OCI-LY1 (cell line): Measurements from ENCODE around the gene SEC62.

Source experiments
- H2AFZ ChIP-seq: fragments of 200-600 bp; sonication (generic), shearing (Covaris generic); 2 replicates; pipeline ENCODE4 v1.6.0; 2014; ENCODE audit warnings: antibody characterized with exemption, mild to moderate bottlenecking, low read length
- H3F3A ChIP-seq: fragments of 200-600 bp; sonication (generic), shearing (Covaris generic); 2 replicates; pipeline ENCODE4 v1.6.0; 2014; ENCODE audit warnings: mild to moderate bottlenecking, antibody characterized with exemption, low read length, moderate library complexity; ENCODE audit not compliant: insufficient read depth
- H3K27ac ChIP-seq: fragments of 200-600 bp; sonication (generic); 2 replicates; pipeline ENCODE4 v1.5.1; 2014; ENCODE audit warnings: low read length, mixed run types, mild to moderate bottlenecking, low read depth; ENCODE audit not compliant: poor library complexity, severe bottlenecking
- H3K27me3 ChIP-seq: fragments of 200-600 bp; sonication (generic); 2 replicates; pipeline ENCODE4 v1.6.0; 2014; ENCODE audit warnings: antibody characterized with exemption, mild to moderate bottlenecking, low read length, moderate library complexity; ENCODE audit not compliant: insufficient read depth
- H3K36me3 ChIP-seq: fragments of 200-600 bp; sonication (generic); 2 replicates; pipeline ENCODE4 v1.6.1; 2014; ENCODE audit warnings: mild to moderate bottlenecking, antibody characterized with exemption, low read length, moderate library complexity, mixed read lengths; ENCODE audit not compliant: insufficient read depth
- H3K4me1 ChIP-seq: fragments of 200-600 bp; sonication (generic); 2 replicates; pipeline ENCODE4 v1.5.1; 2014; ENCODE audit warnings: mild to moderate bottlenecking, low read length, moderate library complexity; ENCODE audit not compliant: insufficient read depth, severe bottlenecking
- H3K4me2 ChIP-seq: fragments of 200-600 bp; sonication (generic), shearing (Covaris generic); 2 replicates; pipeline ENCODE4 v1.6.1; 2014; ENCODE audit warnings: low read length
- H3K4me3 ChIP-seq: fragments of 200-600 bp; sonication (generic); 2 replicates; pipeline ENCODE4 v1.5.1; 2014; ENCODE audit warnings: low read length, low read depth, mild to moderate bottlenecking, mixed read lengths; ENCODE audit not compliant: poor library complexity, severe bottlenecking
- H3K79me2 ChIP-seq: fragments of 200-600 bp; shearing (Covaris generic); 2 replicates; pipeline ENCODE4 v1.6.1; 2016; ENCODE audit warnings: mixed run types, low read length, mixed read lengths; ENCODE audit not compliant: insufficient read depth
- H3K9ac ChIP-seq: fragments of 200-600 bp; sonication (generic), shearing (Covaris generic); 2 replicates; pipeline ENCODE4 v1.6.1; 2014; ENCODE audit warnings: mild to moderate bottlenecking, low read length, mixed read lengths
- H3K9me2 ChIP-seq: fragments of 200-600 bp; sonication (generic), shearing (Covaris generic); 2 replicates; pipeline ENCODE4 v1.6.1; 2014; ENCODE audit warnings: low read depth, mild to moderate bottlenecking, low read length, mixed read lengths
- H3K9me3 ChIP-seq: fragments of 200-600 bp; shearing (Covaris generic); 2 replicates; pipeline ENCODE4 v1.6.1; 2014; ENCODE audit warnings: low read length, mixed read lengths
- H4K20me1 ChIP-seq: fragments of 200-600 bp; sonication (generic), shearing (Covaris generic); 2 replicates; pipeline ENCODE4 v1.6.0; 2016; ENCODE audit warnings: mild to moderate bottlenecking, low read length; ENCODE audit not compliant: insufficient read depth
- EZH2 ChIP-seq: fragments of 200-600 bp; sonication (generic), shearing (Covaris generic); IDR thresholded peaks from 2 replicates; pipeline ENCODE4 v1.8.0; 2017; ENCODE audit warnings: borderline replicate concordance, mixed run types, mild to moderate bottlenecking, antibody characterized with exemption, low read length, moderate library complexity, mixed read lengths
- TF ChIP-seq, protein P1 (sequence below): fragments of 200-600 bp; sonication (generic), shearing (Covaris generic); IDR thresholded peaks from 2 replicates; pipeline ENCODE4 v1.5.1; 2017; ENCODE audit warnings: mild to moderate bottlenecking, antibody characterized with exemption, low read length, moderate library complexity, mixed read lengths

The SEC62 gene

DNA sequence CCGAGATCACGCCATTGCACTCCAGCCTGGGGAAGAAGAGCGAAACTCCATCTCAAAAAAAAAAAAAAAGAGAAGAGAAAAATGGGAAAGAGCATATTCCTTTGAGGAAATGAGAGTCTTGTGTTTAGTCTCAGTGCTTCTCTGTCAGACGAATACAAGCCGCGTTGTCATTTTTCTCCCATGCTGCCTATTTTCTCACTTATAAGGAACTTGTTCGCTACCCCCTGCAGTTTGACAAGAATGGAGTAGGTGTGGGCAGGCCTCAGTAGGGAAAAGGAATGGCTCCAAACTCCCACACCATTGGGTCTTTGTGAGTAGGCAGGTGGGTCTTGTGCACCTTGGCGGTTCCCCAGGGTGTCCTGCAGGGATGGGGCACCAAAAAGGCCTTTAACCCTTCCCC is 77.7 kb downstream of the SEC62 start:
- Histone ChIP-seq H3K9ac (peak overlapping the region; percentile 20; the same call in 1 of the 2 replicates), H3K4me2 (peak overlapping the region; percentile 57), H4K20me1 (no peaks in the 10 kb centered on the region), H3K27ac (peak overlapping the region; percentile 90), H2AFZ (no peak overlapping the region), H3K9me2 (no peaks in the 10 kb centered on the region), H3K27me3 (no peaks in the 10 kb centered on the region), H3K79me2 (no peaks in the 10 kb centered on the region), H3K4me1 (peaks cover 62% of the 10 kb centered on the region), H3K36me3 (no peaks in the 10 kb centered on the region), H3F3A (no peaks in the 10 kb centered on the region), H3K4me3 (peak overlapping the region; percentile 15), H3K9me3 (no peaks in the 10 kb centered on the region)
- TF ChIP-seq, protein P1, sequence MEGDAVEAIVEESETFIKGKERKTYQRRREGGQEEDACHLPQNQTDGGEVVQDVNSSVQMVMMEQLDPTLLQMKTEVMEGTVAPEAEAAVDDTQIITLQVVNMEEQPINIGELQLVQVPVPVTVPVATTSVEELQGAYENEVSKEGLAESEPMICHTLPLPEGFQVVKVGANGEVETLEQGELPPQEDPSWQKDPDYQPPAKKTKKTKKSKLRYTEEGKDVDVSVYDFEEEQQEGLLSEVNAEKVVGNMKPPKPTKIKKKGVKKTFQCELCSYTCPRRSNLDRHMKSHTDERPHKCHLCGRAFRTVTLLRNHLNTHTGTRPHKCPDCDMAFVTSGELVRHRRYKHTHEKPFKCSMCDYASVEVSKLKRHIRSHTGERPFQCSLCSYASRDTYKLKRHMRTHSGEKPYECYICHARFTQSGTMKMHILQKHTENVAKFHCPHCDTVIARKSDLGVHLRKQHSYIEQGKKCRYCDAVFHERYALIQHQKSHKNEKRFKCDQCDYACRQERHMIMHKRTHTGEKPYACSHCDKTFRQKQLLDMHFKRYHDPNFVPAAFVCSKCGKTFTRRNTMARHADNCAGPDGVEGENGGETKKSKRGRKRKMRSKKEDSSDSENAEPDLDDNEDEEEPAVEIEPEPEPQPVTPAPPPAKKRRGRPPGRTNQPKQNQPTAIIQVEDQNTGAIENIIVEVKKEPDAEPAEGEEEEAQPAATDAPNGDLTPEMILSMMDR = no peak
- no peak for TF ChIP-seq EZH2

DNA sequence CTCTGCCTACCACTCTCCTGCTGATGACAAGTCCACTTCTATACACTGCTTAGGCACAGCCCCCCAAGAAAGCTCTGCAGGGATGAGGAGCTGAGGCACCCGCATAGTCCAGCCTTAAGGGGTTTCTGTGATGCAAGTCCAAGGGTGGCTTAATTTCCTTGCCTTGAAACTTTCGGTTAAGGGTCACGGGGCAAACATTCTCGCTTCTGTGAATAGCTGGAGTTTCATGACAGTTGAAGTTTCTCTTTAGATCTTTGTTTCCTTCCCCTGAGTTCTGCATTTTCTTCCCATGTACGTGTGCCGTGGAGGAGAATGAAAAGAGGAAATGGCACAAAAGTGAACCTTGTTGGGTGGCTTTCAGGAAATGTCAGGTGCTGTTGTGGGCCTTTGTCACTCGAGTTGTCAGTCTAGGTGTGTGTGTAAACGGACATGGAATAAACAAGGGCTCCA is 78.2 kb downstream of the SEC62 start:
- Histone ChIP-seq H3K9ac (peak overlapping the region; percentile 20; the same call in 1 of the 2 replicates), H3K27me3 (no peaks in the 10 kb centered on the region), H3K27ac (peak overlapping the region; percentile 90), H3K4me3 (peak overlapping the region; percentile 15), H3F3A (no peaks in the 10 kb centered on the region), H4K20me1 (no peaks in the 10 kb centered on the region), H2AFZ (no peak overlapping the region), H3K4me2 (peak overlapping the region; percentile 57), H3K9me3 (no peaks in the 10 kb centered on the region), H3K4me1 (peaks cover 62% of the 10 kb centered on the region), H3K9me2 (no peaks in the 10 kb centered on the region), H3K36me3 (no peaks in the 10 kb centered on the region), H3K79me2 (no peaks in the 10 kb centered on the region)
- TF ChIP-seq EZH2 = no peak
- TF ChIP-seq, protein P1 = no peak

DNA sequence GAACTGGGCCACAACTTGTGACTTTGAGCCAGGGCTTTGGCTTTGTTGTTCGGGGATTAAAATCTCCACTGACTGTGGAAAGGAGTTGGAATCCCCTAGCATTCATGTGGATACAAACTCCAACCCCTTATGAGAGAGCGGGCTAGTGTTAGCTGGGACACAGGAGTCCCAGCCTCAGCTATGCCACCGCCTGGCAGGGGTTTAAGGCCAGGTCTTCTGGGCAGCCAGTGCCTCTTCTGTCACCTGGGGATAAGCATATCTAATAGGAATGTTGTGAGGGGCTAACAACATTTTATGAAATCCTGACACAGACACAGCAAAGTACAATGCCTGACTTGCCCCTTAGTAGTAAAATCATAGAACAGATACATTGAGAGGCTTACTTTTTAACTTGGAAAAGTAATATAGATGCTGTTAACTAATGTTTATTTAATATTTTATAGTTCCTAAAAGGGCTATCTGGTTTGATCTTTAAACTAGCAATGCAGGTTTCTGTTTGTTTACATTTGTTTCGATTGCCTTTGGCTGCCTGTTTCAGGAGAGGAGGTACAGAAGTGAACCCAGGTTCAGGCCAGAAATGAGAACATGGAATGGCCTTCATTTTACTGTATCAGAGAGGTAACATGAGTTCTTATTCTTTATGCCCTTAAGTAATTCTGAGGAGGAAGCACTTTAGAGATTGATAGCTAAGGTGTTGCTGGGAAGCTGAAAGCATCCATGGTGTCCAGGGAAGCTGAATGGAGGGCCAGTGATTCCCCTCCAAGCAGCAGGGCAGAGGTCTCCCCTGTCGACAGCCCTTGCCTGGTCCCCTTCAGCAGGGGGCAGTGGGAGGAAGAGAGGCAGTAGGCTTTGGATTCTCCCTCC is 79.9 kb downstream of the SEC62 start:
- Histone ChIP-seq H3K27me3 (no peaks in the 10 kb centered on the region), H3K4me3 (no peak overlapping the region), H3K4me1 (peaks cover 49% of the 10 kb centered on the region), H3F3A (no peaks in the 10 kb centered on the region), H2AFZ (no peak overlapping the region), H3K79me2 (no peaks in the 10 kb centered on the region), H3K36me3 (no peaks in the 10 kb centered on the region), H3K9me3 (no peaks in the 10 kb centered on the region), H3K4me2 (peak overlapping the region; percentile 6), H3K9me2 (no peaks in the 10 kb centered on the region), H3K27ac (peak overlapping the region; percentile 90), H3K9ac (peak overlapping the region; percentile 6; the same call in 1 of the 2 replicates), H4K20me1 (no peaks in the 10 kb centered on the region)
- TF ChIP-seq EZH2 = no peak
- TF ChIP-seq, protein P1 = no peak
